Activated CD4-positive, CD25-positive, alpha-beta regulatory T cell treated with anti-CD3 and anti-CD28 coated beads, Interleukin-2, amount 50 U/mL, for 72 hours (primary cell): ENCODE data around the gene TBC1D22A.

Experiments used
- DNase-seq: peaks from one replicate; pipeline ENCODE4 v3.0.0; 2021

TBC1D22A gene

DNA sequence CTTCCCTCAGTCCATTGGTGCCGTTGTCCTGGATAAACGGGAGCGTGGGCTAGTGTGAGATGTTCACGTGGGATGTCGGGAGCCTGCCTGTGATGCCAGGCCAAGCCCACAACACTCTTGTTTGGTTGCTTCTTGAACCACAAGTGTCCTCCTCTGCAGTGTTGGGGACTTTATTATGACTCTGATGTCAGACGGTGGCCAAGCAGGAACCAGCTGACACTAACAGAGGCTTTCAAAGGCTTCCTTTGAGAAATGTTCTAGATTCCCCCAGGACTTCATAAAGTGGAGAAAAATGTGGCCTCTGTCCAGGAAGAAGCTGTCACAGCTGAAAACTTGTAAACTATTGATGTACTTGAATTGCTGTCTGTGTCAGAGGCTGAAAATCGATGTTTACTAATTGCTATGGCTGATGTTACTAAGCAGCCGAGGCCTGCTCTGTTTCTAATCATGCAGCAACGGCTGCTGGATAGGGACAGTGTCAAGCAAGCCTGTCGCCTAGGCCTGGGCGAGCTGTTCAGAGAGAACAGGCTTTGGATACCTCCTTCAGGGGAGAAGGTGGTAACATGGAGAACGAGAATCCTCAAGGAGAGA lies 131.7 kb downstream of the TBC1D22A start:
- DNase-seq, result no peak

DNA sequence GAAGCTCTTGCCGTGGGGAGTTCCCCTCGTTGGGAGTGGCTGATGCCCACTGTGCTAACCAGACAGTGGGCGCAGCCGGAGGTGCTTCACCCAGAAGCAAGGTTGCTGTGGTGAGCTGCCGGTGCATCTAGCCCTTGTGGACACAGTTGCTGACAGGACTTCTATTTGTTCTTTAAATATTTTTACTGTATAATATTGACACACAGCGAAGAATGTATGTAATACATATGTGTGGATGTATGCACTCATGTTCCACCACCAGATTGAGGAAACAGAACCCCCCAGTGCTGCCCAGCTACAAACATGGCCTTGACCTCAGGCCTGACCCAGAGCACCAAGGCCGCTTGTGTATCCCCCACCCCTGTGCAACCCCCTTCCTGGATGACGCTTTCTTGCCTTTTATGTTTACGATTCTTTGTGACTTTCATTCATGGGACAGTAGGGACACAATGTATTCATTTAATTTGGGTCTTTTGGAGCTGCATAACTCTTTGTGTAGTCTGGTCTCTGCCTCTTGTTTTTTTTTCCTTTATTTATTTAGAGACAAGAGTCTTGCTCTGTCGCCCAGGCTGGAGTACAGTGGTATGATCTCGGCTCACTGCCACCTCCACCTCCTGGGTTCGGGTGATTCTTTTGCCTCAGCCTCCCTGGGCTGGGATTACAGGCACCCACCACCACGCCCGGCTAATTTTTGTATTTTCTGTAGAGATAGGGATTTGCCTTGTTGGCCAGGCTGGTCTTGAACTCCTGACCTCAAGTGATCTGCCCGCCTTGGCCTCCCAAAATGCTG lies 132.6 kb downstream of the TBC1D22A start:
- no peak for DNase-seq

DNA sequence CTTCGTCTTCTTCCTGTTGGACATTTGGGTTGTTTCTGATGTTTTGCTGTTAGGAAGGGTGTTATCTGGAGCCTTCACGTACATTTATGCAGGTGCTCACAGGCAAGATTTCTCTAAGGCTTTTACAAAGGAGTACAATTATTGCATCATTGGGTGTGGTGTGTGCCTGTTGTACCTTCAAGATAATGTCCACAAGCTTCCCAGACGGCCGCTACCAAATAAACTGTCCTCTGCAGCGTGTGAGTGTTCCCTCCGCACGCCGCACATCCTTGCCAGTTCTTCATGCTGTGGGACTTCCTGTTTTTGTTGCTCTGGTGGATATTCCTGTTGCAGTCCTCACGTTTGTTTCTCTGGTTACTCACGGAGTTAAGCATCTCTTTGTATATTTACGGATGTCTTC lies 133.3 kb downstream of the TBC1D22A start:
- DNase-seq, result no peak

GRCh38 chr22:46896166-46896565 lies 133.7 kb downstream of the TBC1D22A start:
- DNase-seq, result no peak

- DNase-seq, result no peak
Measured at GRCh38 chr22:46896568-46897245, 134.3 kb downstream of the TBC1D22A start.

- no peak for DNase-seq
Measured at GRCh38 chr22:46897246-46897623, 134.8 kb downstream of the TBC1D22A start.

DNA sequence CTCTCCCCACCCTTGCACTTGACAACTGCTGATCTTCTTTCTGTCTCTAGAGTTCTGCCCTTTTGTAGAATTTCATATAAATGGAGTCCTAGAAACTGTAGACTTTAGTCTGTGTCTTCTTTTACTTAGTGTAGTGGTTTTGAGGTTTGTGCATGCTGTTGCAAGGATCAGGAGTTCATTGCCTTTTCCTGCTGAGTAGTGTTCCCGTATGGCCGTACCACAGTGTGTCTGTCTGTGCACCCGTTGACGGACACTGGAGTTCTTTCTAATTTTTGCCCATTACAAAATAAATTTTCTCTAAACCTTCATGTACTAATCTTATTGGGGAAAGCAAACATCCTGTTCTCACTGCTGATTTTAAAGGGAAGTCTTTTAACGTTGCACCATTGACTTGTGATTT lies 138.1 kb downstream of the TBC1D22A start:
- no peak for DNase-seq

GRCh38 chr22:46902436-46902835 lies 140.0 kb downstream of the TBC1D22A start:
- DNase-seq, result no peak

DNA sequence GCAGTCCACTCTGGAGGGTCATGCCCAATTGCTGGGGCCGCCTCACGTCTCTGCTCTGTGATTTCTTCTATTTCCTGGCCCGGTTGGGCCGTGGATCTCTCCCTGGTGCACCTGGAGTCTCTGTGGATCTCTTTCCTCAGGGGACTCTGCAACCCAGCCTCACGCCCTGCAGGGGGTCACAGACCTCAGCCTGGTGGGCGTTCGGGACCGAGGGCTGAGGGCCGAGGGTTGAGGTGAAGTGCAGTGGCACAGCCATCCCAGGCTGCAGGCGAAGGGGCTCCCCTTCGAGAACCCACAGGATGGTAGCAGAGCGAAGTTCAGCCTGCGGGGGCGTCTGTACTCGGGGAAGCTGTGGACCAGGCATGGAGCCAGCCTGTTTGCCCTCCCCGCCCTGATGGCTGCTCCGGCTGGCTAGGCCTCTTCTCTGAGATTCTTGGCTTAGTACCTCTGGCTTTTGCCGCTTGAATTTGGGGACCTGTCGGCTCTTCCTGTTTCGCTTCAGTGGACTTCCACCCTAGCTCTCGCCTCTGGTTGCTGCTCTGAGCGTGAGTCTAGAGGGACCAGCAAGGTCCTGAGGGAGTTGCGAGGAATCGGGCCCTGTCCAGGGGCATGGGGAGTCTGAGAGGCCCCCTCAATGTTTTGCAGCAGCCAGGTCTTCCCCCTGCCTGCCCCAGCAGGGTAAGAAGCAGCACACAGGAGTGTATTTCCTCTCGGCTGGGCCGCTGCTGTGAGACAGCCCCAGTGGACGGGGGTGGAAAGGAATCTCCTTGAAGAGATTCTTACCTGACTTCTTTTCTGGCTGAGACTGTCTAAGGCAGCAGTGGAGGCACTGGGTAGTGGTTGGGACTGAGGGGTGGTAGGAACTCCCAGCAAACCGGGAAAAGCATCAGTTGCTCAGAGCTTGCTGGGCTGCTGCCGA lies 140.8 kb downstream of the TBC1D22A start:
- DNase-seq, result no peak

DNA sequence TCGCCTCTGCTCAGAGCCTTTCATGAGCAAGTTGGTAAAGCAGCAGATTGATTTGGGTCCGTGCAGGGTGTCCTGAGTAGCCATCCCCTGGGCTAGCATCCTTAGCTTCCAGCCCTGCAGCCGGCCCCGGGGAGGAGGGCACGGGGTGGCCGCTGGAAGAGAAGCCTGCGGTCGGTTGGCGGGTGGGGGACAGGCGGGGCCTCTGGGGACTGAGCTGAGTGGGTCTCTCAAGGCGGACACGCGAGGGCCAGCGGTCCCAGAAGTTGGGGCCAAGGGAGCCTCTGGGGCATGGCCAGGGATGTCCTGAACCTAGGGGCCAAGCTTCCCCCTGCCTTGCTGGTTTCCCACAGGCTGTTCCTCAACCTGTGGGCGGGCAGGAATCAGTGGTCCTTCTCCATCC lies 143.0 kb downstream of the TBC1D22A start:
- DNase-seq, result no peak

DNA sequence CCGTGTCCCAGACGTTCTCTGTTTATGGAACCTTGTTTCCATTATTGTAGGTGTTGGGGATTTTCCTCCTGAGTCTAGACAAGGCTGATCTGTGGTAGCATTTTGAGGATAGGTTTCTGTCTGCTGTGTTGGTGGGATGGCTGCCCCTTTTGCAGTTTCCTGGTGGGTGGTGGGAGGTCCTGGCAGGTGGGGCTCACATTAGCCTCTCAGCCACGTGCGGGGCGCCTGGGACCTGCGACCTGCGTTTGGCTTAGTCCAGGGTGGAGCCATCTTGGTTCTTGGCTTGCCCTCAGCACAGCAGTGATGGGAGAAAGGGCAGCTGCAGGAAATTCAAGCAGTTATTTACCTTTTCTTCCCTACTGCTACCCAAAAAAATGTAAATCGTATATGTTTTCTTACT lies 143.4 kb downstream of the TBC1D22A start:
- DNase-seq, result no peak

GRCh38 chr22:46906326-46907045 lies 144.0 kb downstream of the TBC1D22A start:
- no peak for DNase-seq

DNA sequence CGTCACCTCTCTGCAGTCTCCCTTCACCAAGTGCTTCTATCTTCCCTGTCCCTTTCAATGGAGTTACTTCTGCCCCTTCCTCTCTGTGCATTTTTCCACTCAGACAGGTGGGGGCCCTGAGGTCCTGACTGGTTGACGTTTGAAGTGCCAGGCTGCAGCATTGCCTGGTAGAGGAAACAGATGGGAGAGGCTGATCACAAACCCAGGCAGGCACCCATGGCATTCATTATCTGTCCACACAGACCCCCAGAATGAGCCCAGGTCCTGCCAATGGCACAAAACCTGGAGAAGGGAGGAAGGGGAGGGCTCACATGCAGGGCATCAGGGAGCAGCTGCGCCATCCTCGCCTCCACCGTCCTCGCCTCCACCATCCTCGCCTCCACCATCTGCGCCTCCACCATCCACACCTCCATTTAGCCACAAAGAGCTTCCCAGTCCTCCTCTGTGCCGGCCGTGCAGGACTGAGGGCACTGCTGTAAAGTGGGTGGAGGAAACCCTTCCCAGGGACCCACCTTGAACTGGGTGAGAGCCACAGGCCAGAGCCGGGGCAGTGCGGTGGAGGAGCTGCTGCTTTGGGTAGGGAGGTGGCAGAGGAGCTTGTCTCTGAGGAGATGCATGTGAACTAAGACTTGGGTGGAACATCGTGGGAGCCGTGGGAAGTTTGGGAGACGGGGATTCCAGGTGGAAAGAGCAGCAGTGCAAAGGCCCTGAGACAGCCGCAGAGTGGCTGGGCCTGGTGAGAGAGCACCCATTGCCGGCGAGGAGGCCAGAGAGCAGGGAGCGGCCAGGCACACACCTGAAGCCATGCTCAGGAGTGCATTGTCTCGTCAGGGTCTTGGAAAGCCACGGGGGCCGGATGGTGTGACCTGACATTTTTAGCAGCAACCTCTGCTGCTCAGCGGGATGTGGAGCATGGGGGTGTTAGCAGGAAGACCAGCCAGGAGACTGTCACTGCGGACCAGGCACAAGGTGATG lies 145.1 kb downstream of the TBC1D22A start:
- DNase-seq, result no peak

DNA sequence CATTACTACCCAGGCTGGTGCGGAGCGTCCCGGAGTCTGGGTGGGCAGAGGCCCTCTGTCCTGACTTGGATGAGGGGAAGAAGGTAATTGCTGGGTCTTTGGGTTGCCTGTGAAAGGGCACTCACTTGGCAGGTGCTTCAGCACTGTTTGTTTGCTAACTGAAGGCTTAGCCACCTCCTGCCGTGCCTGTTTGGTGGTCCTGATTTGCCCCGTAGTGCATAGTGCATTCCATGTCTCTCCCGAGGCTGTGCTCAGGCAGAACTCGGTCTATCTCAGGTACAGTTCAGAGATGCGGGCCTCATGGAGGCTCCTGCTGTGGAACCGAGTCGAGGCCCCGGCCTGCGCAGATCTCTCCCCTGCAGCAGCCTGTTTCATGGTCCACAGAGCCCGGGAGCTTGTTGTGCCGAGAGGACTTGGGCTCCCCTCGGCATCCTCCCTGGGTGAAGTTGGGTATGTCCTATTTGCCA lies 146.2 kb downstream of the TBC1D22A start:
- no peak for DNase-seq

- DNase-seq, result no peak
Measured at GRCh38 chr22:46909237-46910030, 147.0 kb downstream of the TBC1D22A start.

GRCh38 chr22:46910624-46911023 lies 148.2 kb downstream of the TBC1D22A start:
- no peak for DNase-seq

DNA sequence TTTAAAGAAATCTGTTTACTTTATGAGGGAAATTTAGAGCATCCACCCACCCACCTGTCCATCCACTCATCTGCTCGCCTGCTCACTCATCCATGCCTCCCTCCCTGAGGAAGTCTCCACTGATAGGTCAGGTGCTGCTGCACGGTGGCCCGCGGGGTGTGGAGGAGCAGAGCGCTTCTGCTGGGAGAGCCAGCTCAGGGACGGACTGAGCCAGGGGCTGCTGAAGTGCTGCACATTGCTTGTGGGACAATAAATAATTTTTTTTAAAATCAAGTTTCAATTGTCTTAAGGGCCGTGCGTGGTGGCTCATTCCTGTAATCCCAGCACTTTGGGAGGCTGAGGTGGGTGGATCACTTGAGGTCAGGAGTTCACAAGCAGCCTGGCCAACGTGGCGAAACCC lies 148.9 kb downstream of the TBC1D22A start:
- no peak for DNase-seq

- DNase-seq, result no peak
Measured at GRCh38 chr22:46913351-46913750, 150.9 kb downstream of the TBC1D22A start.

- DNase-seq, result no peak
Measured at GRCh38 chr22:46914481-46914880, 152.0 kb downstream of the TBC1D22A start.
